Stimulated activated naive CD8-positive, alpha-beta T cell treated with anti-CD3 and anti-CD28 coated beads, Interleukin-15, Interleukin-2, amounts not matched to agents 100 U/mL and 50 U/mL, for 24 hours (primary cell): ENCODE results near the gene KEL.

ENCODE experiments used
- ATAC-seq: fragments of 150-1000 bp; cut with Tn5 transposase; one replicate; pipeline ENCODE4 v1.10.0; 2021
- DNase-seq: peaks from one replicate; pipeline ENCODE4 v3.0.0; 2021

Gene KEL

DNA sequence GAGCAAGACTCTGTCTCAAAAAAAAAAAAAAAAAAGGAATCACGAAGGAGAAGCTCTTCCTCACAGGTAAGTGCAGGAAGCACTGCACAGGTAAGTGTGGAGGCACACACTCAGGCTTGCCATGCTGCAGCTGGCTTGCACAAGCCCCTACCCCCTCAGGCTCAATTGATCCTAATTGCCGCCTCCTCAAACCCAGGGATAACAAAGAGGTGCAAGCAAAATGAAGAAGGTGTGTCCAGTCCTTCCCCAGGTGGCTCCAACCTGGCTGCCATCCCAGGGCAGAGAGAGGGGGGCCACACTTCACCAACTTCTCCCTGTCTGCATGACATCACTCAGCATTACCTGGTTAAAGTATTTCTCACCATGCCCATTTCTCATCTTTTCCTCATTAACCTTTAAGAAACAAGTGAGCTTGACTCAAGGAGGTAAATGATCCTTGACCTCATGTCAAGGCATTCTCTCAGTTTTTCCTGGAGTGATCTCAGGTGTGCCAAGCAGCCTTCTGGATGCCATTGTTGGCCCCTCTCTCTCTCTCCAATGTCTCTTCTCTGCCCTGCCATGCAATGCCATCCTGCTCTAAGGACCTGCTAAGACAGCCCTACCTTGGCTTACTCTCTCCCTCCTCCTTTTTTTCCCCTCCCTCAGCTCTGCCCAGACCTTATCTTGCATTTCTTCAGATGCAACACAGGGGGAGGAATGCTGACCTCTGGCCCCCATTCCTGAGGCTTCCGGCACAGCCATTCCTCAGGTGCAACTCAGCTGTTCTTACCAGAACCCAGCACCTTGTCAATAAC, 63.6 kb downstream of the KEL start:
- ATAC-seq (no peak), DNase-seq (no peak)

GRCh38 chr7:142897691-142898090, 64.5 kb downstream of the KEL start:
- ATAC-seq (no peak), DNase-seq (no peak)

DNA sequence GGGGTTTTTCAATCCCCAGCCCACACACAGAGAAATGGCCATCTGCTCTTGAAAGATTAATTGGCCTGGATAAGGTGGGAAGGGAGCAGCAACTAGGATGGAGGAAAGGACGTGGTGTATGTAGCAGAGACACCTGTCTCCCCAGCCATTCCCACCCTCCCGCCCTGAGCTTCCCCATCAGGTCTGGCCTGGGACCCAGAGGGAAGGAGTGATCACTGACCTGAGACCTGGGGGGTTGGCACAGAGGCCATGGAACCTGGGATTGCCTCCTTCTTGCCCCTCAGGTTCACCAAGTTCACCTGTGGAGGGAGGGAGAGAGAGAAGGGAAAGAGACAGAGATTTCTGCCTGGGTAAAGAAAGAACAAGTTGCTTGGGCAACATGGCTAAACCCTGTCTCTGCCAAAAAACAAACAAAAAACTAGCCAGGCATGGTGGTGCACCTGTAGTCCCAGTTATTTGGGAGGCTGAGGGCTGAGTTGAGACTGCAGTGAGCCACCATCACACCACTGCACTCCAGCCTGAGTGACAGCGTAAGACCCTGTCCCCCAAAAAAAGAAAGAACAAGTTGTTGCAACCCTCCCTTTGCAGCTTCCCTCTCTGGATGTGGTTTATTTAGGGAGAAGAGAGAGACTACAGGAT, 65.3 kb downstream of the KEL start:
- ATAC-seq = no peak
- DNase-seq = no peak

GRCh38 chr7:142896151-142896550, 66.0 kb downstream of the KEL start:
- ATAC-seq = no peak
- DNase-seq = no peak

DNA sequence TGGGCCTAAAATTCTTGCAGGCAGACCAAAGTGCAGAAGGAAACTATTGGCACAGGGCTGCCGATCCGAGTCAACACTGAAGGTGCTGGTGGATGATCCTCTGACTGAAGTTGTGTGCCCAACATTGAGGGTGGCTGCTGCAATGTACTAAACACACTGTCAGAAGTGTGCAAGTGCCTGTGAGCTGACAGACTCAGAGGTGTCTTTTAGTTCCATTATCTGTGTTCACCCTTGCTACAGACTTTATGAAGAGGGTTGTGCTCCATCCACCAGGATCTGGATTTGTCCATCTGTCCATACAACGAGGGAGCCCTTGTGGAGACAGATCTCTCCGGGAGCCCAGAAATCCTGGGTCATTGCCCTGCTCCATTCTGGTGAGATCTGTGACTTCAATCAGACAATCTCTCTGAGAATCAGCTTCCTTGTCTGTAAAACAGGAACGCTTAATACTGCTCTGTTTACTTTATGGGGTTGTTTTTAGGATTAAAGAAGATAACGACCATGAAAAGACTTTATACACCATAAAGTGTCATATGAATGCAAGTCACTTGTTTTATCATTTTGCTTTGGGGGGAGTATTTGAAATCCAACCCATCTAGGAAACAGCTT, 67.1 kb downstream of the KEL start:
- DNase-seq (no peak), ATAC-seq (no peak)

DNA sequence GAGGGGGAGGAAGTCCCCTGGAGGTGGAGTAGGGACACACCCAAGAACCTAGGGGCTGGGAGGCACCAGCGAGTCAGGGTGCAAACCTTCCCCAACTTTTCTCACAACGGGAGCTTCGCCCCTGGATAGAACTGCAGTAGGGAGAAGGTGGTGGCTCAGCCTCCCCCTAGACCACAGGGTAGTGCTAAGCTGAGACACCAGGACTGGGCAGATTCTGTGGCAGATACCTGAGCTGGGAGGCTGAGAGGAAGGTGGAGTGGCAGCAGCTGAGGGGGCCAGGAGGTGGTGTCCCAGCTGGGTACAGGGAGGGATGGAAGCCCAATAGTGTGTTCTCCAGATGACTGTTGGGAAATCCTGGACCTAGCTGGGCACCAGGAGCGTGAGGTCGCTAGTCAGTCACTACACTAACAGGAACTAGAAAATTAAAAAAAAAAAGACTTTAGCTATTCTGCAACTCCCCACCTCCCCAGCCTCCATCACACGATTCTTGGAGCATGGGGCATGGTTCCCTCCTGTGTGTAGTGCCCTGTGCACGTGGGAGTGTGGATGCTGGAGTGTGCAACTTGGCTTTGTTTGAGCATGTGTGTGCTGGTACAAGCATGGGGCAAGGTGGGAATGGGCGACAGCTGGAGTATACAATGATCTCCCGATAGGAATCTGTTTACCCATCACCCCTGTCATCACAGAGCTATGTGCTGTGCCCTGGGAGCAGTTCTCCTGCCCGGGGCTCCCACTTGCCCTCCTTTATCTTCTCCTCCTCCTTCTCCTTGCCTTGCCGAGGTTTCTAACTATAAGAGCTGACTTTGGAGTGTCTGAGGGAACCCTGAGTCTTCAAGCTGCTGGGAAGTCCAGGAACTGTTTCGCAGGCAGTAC, 67.8 kb downstream of the KEL start:
- ATAC-seq = no peak

DNA sequence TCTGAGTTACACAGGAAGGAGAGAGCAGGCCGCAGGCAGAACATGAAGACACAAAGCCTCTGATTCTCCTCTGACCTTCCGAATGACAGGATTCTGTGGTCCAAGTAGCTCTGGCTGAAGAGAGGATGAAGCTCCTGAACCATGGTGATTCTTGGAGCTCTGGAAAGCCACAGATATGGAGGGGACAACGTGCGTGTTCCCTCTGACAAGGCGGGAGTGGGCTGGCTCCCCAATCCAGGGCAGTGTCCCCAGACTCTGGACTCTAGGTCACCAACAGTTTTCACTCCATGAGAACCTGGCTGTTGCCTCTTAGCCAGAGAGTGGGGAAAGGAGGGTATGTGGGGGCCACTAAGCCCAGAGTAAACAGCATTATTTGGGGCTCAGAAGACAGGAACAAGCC, 69.2 kb downstream of the KEL start:
- ATAC-seq (no peak), DNase-seq (no peak)

More for the DNA sequence above, 67.8 kb downstream of the KEL start:
- no peak for DNase-seq

- DNase-seq (no peak), ATAC-seq (no peak)
Measured at GRCh38 chr7:142891490-142892082, 70.6 kb downstream of the KEL start.
